Ovary (tissue), 3 donors: ENCODE measurements around the gene GPC6.

Experiments
- POLR2A ChIP-seq: fragments of 450-650 bp; IDR thresholded peaks from one replicate; pipeline ENCODE4 v1.6.1; 2017; ENCODE audit warnings: antibody characterized with exemption, mild to moderate bottlenecking, moderate library complexity
- TF ChIP-seq, protein P1 (sequence below), 3 donors: fragments of 450-650 bp in 2 of 3; fragments of 200-600 bp in 1 of 3; IDR thresholded peaks; one replicate each; pipeline versions ENCODE4 v1.5.1 to v1.8.0; 2016 to 2022; ENCODE audit warnings: antibody characterized with exemption in 3 of 3, mild to moderate bottlenecking in 1 of 3
- donor health status: DM: no; HTN: no; CAD: no.

DNA sequence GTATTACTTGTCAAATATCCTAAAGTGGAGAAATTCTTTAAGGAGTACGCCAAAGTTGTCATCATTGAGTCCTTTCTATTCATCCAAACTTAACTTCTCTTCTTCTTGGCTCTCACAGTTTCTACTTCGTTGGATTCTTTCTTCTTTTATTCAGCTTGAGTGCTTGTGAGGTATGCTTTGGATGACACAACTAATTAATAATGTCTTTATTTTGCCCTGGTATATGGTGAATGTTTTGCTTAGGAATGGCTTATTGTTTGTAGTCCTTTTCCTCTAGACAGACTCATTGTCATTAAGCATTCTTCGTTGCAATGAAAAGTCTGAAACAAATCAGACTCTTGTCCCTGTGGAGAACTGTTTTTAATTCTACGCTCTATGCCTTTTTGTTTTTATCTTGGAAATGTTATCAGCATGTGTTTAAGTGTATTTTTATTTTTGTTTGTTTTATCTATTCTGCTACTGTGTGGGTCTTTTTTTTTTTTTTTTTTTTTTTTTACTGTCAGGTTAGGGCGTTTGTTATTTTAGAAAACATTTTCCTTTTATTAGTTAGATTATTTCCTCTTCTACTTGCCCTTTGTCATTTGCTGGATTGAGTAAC is 471.5 kb downstream of the GPC6 start:
- TF ChIP-seq, protein P1, sequence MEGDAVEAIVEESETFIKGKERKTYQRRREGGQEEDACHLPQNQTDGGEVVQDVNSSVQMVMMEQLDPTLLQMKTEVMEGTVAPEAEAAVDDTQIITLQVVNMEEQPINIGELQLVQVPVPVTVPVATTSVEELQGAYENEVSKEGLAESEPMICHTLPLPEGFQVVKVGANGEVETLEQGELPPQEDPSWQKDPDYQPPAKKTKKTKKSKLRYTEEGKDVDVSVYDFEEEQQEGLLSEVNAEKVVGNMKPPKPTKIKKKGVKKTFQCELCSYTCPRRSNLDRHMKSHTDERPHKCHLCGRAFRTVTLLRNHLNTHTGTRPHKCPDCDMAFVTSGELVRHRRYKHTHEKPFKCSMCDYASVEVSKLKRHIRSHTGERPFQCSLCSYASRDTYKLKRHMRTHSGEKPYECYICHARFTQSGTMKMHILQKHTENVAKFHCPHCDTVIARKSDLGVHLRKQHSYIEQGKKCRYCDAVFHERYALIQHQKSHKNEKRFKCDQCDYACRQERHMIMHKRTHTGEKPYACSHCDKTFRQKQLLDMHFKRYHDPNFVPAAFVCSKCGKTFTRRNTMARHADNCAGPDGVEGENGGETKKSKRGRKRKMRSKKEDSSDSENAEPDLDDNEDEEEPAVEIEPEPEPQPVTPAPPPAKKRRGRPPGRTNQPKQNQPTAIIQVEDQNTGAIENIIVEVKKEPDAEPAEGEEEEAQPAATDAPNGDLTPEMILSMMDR (IDR thresholded peaks at IDR 0.05) = no peak
- no peak for TF ChIP-seq POLR2A
